ENCODE results near the gene NT5DC2. TPM values are rescaled to one million over a fixed set of nuclear protein-coding genes. Genes with fewer than 3 reads are reported as not detected.
"Not testable (repeated sequence)": the region's sequence is repeated elsewhere in the genome, so short reads cannot be mapped to it uniquely, and the experiment has no call there.

NT5DC2 gene
- total RNA-seq, 2 donors from 2014 or later, result 23.3 to 54.7 TPM

DNA sequence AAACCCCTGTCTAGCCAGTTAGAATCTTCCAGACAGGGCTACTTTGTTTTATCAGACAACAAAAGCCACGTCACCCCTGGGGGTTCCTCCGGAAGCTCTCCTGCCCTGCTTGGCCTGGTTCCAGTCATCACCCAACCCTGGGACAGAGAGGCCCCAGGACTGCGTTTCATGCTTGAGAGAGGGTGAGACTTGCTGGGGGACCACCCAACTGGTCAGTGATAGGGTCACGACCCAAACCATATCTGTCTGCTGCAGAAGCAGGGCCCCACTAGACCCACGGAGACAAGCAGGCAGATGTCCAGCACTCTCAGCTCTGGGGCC is 1.2 kb downstream of the NT5DC2 start:
- peaks cover 7% of the 10 kb centered on the region for H3K4me1 Mint-ChIP-seq
- no peaks in the 10 kb centered on the region for H3K27me3 Mint-ChIP-seq
- no peak for ATAC-seq (replicated peaks)
- H3K9me3 Mint-ChIP-seq, result no peaks in the 10 kb centered on the region
- H3K36me3 Mint-ChIP-seq (ENCODE audit: low read depth), result peaks cover 8% of the 10 kb centered on the region
- H3K4me3 Mint-ChIP-seq, result peak overlapping the region; percentile 69
- H3K27ac Mint-ChIP-seq, result no peak overlapping the region

GRCh38 chr3:52531860-52532516 is 1.7 kb downstream of the NT5DC2 start:
- Mint-ChIP-seq H3K4me1 (peaks cover 4% of the 10 kb centered on the region), H3K9me3 (no peaks in the 10 kb centered on the region), H3K27me3 (no peaks in the 10 kb centered on the region), H3K27ac (no peak overlapping the region), H3K4me3 (peak overlapping the region; percentile 69), H3K36me3 (ENCODE audit: low read depth) (peaks cover 6% of the 10 kb centered on the region)
- ATAC-seq (replicated peaks), result no peak

DNA sequence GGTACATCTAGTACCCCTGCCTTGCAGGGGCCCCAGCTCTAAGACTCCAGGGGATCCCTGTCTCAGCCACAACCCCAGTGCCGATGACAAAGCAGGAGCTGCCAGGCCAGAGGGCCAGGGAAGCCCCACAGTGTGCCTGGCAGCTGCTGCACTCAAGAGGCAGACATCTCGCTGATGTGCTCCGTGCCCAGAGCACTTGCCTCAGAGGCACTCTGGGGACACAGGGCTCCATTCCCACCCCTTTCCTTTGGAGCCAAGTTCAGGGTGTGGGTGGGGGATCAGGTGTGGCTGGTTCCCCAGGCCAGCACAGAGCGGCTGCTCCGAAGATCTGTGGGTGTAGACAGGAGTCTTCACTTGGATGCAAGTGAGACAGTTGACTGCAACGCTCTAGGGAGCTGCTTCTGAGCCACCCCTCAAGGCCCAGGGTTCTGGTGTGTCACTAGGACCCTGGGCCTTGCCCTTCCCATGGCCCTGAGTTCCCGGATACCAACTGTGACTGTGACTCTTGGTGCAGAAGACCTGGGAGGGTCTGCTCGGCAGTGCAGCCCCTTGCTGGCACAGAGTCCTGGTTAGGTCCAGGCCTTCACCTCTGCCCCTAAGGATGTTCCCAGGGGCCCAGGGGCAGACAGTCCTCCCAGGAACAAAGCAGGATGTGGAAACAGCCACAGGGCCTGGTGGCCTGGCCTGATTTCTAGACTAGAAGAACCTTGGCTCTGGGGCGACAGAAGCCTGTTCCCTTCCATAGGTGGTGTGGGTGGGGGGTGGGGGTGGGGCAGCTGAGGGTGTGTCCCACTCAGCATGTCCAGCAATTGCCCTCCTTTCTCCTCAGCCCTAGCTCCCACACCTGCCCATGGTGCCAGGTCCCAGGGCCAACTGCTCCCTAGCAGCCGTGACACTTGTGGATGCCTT is 2.5 kb downstream of the NT5DC2 start:
- Mint-ChIP-seq H3K36me3 (ENCODE audit: low read depth) (no peaks in the 10 kb centered on the region), H3K9me3 (no peaks in the 10 kb centered on the region), H3K27me3 (no peaks in the 10 kb centered on the region), H3K4me1 (peaks cover 4% of the 10 kb centered on the region), H3K27ac (no peak overlapping the region), H3K4me3 (no peak overlapping the region)
- no peak for ATAC-seq (replicated peaks)

DNA sequence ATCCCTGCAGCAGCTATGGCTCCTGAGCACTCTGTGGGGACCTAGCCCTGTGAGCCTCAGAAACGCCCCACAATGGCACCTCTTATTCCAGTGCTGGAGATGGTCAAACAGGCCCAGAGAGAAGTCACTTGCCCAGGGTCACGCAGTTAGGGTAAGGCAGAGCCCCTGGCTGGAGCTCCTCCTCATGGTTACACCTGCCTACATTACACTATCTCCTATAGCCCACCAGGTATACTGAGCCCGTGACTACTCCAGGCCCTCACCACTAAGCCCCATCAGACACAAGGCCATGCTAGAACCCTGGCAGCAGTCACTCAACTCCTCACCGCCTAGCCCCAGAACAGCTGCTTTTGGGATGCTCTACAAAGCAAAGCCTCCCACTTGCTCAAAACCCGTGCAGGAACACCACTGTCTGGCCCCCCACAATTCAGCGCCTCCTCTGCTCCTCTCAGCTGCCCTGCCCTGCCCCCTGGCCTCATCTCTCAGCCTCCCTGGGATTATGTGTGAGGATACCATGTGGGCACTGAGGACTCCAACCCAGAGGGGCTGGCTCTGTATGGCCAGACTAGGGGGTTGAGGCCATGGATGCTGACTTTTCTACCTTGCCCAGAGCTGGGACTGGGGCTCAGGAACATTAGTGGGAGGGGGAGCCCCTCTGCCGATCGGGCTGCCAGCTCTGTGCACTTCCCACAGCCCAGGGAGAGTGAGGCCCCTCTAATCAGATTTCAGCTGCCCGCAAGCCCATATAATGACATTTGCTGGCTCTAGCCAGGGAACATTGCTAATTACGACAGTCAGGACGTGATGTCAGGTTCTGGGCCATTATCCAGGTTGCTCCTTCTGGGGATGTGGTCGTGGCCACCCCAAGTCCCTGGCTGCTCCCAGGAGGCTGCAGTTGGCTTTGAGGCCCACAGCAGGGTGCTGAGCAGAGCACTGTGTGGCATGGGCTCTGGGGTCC is 4.0 kb downstream of the NT5DC2 start:
- no peaks in the 10 kb centered on the region for H3K36me3 Mint-ChIP-seq (ENCODE audit: low read depth)
- H3K27me3 Mint-ChIP-seq, result no peaks in the 10 kb centered on the region
- H3K9me3 Mint-ChIP-seq, result no peaks in the 10 kb centered on the region
- H3K4me1 Mint-ChIP-seq, result no peaks in the 10 kb centered on the region
- no peak for ATAC-seq (replicated peaks)
- no peak overlapping the region for H3K4me3 Mint-ChIP-seq
- H3K27ac Mint-ChIP-seq, result no peak overlapping the region

DNA sequence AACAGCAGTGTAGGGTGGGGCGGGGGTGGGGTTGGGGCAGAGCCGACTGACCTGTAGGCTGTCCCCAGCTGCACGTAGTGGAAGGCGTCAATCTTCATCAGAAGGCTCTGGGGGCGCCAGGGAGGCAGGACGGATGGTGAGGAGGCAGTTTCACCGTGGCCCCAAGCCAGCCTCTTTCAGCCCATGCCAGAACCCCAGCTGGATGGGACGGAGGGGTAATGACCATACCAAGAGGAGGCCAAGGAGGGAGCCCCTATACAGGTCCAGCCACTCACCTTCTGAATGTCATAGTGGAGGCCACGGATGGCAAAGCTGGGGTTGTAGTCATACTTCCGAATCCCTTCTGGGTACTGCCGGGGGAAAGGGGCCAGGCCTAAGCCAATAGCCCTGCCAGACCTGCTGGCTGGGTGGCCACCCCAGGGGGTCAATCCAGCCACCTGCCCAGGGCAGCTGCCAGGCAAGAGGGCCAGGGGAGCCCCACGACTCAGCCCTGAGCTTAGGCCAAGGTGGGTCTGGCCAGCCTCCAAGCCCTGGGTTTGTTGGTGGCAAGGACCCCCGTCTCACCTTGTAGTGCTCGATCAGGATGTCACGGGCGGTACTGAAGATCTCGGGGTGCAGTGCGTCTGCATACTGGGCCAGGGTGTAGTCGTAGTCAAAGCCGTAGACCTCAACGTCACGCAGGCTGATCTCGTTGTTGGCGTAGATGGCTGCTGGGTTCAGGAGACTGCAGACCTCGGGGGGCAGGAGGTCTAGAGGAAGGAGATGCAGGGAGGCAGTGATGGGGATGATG is 4.9 kb downstream of the NT5DC2 start:
- H3K27me3 Mint-ChIP-seq, result no peaks in the 10 kb centered on the region
- H3K9me3 Mint-ChIP-seq, result no peaks in the 10 kb centered on the region
- H3K4me3 Mint-ChIP-seq, result no peak overlapping the region
- ATAC-seq (replicated peaks), result no peak
- H3K4me1 Mint-ChIP-seq, result no peaks in the 10 kb centered on the region
- H3K27ac Mint-ChIP-seq, result no peak overlapping the region
- H3K36me3 Mint-ChIP-seq (ENCODE audit: low read depth), result no peaks in the 10 kb centered on the region

DNA sequence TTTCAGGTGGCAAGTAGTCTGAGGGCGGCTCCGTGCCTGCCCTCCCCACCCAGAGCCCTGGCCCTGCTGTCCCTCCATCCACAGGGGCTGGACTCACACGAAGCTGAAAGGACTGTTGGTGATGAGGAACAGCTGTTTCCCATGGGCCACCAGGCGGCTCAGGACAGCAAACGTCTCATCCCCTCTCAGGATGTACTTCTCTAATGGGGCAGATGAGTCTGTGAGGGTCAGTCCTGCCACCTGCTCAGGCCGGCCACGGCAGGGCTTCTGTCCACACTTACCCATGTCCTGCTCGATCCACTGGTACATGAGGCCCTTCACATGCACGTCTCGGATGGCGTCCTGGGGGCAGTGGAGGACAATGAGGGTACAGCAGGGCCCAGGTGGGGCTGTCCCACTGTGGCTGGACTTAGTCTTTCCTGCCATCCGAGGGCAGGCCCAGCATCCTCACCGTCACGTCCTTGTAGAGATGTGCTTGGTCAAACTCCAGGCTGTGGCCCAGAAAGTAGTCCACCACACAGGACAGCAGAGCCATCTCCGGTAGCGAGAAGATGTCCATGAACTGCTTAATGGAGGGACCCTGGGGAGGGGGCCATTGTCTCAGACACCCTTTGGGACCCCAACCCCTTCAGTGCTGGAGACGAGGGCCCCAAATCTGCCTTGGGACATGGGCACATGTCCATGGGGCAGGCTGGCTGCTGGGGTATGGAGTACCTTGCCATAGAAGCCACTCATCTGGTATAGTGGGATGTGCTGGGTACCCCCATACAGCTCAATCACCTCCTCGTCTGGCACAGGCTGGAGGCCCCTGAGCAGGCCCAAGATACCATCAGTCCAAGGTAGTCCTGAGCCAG is 5.7 kb downstream of the NT5DC2 start:
- Mint-ChIP-seq H3K4me1 (no peaks in the 10 kb centered on the region), H3K27ac (no peak overlapping the region), H3K27me3 (no peaks in the 10 kb centered on the region), H3K4me3 (no peak overlapping the region), H3K9me3 (no peaks in the 10 kb centered on the region), H3K36me3 (ENCODE audit: low read depth) (no peaks in the 10 kb centered on the region)
- ATAC-seq (replicated peaks), result no peak

GRCh38 chr3:52527039-52527731 is 6.5 kb downstream of the NT5DC2 start:
- no peak overlapping the region for H3K4me3 Mint-ChIP-seq
- no peaks in the 10 kb centered on the region for H3K4me1 Mint-ChIP-seq
- H3K27ac Mint-ChIP-seq, result no peak overlapping the region
- no peak for ATAC-seq (replicated peaks)
- H3K9me3 Mint-ChIP-seq, result no peaks in the 10 kb centered on the region
- no peaks in the 10 kb centered on the region for H3K36me3 Mint-ChIP-seq (ENCODE audit: low read depth)
- H3K27me3 Mint-ChIP-seq, result no peaks in the 10 kb centered on the region

- not testable (repeated sequence) for H3K27ac Mint-ChIP-seq; H3K36me3 Mint-ChIP-seq (ENCODE audit: low read depth); H3K27me3 Mint-ChIP-seq; ATAC-seq (replicated peaks); H3K4me1 Mint-ChIP-seq; H3K4me3 Mint-ChIP-seq; H3K9me3 Mint-ChIP-seq
Measured at GRCh38 chr3:52526671-52527038, 7.0 kb downstream of the NT5DC2 start.

- Mint-ChIP-seq H3K4me1 (no peaks in the 10 kb centered on the region), H3K4me3 (no peak overlapping the region), H3K27me3 (no peaks in the 10 kb centered on the region), H3K9me3 (no peaks in the 10 kb centered on the region), H3K36me3 (ENCODE audit: low read depth) (no peaks in the 10 kb centered on the region), H3K27ac (no peak overlapping the region)
- ATAC-seq (replicated peaks), result no peak
Measured at GRCh38 chr3:52525680-52526561, 7.7 kb downstream of the NT5DC2 start.

DNA sequence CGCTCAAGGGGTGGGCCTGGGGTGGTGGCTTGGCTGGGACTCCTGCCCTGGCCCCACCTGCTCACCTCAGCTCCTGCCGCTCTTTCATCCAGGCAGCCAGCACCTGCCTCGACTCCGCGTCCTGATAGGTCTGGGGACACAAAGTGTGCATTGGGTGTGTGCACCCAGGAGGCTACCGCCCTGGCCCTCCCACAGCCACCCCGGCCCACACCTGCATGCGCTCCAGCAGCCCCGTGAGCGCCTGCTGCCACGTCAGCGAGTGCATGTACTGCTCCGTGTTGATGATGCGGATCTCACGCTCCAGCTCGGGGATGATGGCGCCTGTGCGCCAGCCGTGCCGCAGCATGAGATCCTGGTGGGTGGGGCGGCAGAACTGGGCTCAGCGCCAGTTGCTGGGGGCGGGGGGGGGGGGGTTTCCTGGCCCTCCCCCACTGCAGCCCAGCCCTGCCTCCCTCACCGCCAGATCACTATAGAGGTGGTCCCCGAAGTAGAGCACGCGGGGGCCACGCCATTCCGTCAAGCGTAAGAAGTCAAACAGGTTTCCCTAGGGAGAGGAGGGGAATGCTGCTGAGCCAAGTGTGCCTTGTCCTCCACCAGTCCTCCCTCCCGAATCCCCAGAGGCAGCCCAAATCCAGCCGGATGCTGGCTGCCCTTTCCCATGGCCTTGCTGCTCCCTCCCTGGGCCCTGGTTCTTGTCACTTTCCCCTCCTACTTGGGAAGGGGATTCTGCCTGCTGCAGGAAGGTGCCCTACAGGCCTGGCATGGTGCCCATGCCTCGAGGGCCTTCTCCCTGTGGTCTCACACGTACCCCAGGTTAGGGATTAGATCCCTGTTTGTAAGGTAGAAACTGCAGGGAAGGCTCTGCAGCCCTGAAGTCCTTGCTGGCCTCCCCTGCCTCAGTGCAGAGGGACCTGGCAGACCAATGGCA is 8.6 kb downstream of the NT5DC2 start:
- no peak for ATAC-seq (replicated peaks)
- Mint-ChIP-seq H3K4me1 (no peaks in the 10 kb centered on the region), H3K9me3 (no peaks in the 10 kb centered on the region), H3K4me3 (no peak overlapping the region), H3K36me3 (ENCODE audit: low read depth) (no peaks in the 10 kb centered on the region), H3K27ac (no peak overlapping the region), H3K27me3 (no peaks in the 10 kb centered on the region)

GRCh38 chr3:52524258-52524751 is 9.4 kb downstream of the NT5DC2 start:
- Mint-ChIP-seq H3K4me1 (no peaks in the 10 kb centered on the region), H3K36me3 (ENCODE audit: low read depth) (no peaks in the 10 kb centered on the region), H3K27me3 (no peaks in the 10 kb centered on the region), H3K4me3 (no peak overlapping the region), H3K9me3 (no peaks in the 10 kb centered on the region), H3K27ac (no peak overlapping the region)
- no peak for ATAC-seq (replicated peaks)

All from activated T-helper 17 cell treated with anti-CD3 and anti-CD28 coated beads, Interleukin-2, amount 50 U/mL, for 72 hours (primary cell).